ENCODE measurements around the gene PATZ1. TPM values are rescaled to one million over a fixed set of nuclear protein-coding genes. Genes with fewer than 3 reads are reported as not detected.

PATZ1 gene
- total RNA-seq, 1 experiment from 2014 or later, result 18.6 TPM

GRCh38 chr22:31326877-31327276 lies 19.3 kb downstream of the PATZ1 start:
- Histone ChIP-seq H3K27ac (ENCODE audit: low read length) (no peak overlapping the region), H3K27me3 (ENCODE audit: control insufficient read depth, insufficient read depth, low read length) (no peaks in the 10 kb centered on the region), H3K36me3 (ENCODE audit: control insufficient read depth, insufficient read depth, low read length) (no peaks in the 10 kb centered on the region), H3K4me1 (ENCODE audit: control insufficient read depth, insufficient read depth, low read length) (no peaks in the 10 kb centered on the region), H3K4me3 (ENCODE audit: low read depth in 2 of 2, low read length in 2 of 2) (no peak overlapping the region), H3K9me3 (ENCODE audit: control insufficient read depth, insufficient read depth, low read depth, low read length) (no peaks in the 10 kb centered on the region)
- no peak for TF ChIP-seq CTCF (IDR thresholded peaks at IDR 0.05)
- TF ChIP-seq TCF7L2 (IDR thresholded peaks at IDR 0.05; ENCODE audit: low read depth, low read length), result no peak
- no peak for TF ChIP-seq SIN3A (IDR thresholded peaks at IDR 0.05; ENCODE audit: borderline replicate concordance, insufficient read depth, low read depth, low read length)
- TF ChIP-seq REST (IDR thresholded peaks at IDR 0.05; ENCODE audit: insufficient read depth in 1 of 2, low read depth in 2 of 2, low read length in 1 of 2), result no peak
- TF ChIP-seq POLR2AphosphoS5 (IDR thresholded peaks at IDR 0.05; ENCODE audit: low read depth, low read length), result no peak
- in situ Hi-C loops (cut with HindIII; ENCODE audit: low pct_unique_long_range_greater_than_20kb, low sequenced_read_pairs), result no loop called here
- ATAC-seq, result no peak
- no peak for DNase-seq (ENCODE audit: low read depth, low spot score)
- ChIA-PET CTCF (no interaction called here), POLR2A (no interaction called here)
- BruUV-seq (replicated peaks), result no TSS peak
- intact Hi-C loops (cut with micrococcal nuclease; ENCODE audit: unreplicated experiment), result no loop called here

GRCh38 chr22:31323578-31324550 lies 22.3 kb downstream of the PATZ1 start:
- ChIA-PET POLR2A (interaction anchor here (0.7 kb wide), 1 partner anchor 199 kb away, joined by 3 read pairs; no protein-coding TSS in a partner anchor), CTCF (interaction anchor here (0.6 to 1.1 kb wide), 2 partner anchors 8 to 11 kb away, joined by 3 to 6 read pairs; no protein-coding TSS in a partner anchor)
- Histone ChIP-seq H3K4me3 (ENCODE audit: low read depth in 2 of 2, low read length in 2 of 2) (no peak overlapping the region), H3K27ac (ENCODE audit: low read length) (no peak overlapping the region), H3K27me3 (ENCODE audit: control insufficient read depth, insufficient read depth, low read length) (no peaks in the 10 kb centered on the region), H3K36me3 (ENCODE audit: control insufficient read depth, insufficient read depth, low read length) (no peaks in the 10 kb centered on the region), H3K4me1 (ENCODE audit: control insufficient read depth, insufficient read depth, low read length) (no peaks in the 10 kb centered on the region), H3K9me3 (ENCODE audit: control insufficient read depth, insufficient read depth, low read depth, low read length) (no peaks in the 10 kb centered on the region)
- TF ChIP-seq TCF7L2 (IDR thresholded peaks at IDR 0.05; ENCODE audit: low read depth, low read length) (no peak), SIN3A (IDR thresholded peaks at IDR 0.05; ENCODE audit: borderline replicate concordance, insufficient read depth, low read depth, low read length) (no peak), REST (IDR thresholded peaks at IDR 0.05; ENCODE audit: insufficient read depth in 1 of 2, low read depth in 2 of 2, low read length in 1 of 2) (no peak), POLR2AphosphoS5 (IDR thresholded peaks at IDR 0.05; ENCODE audit: low read depth, low read length) (no peak), CTCF (IDR thresholded peaks at IDR 0.05) (no peak)
- ATAC-seq (no peak), DNase-seq (ENCODE audit: low read depth, low spot score) (no peak)
- intact Hi-C loops (cut with micrococcal nuclease; ENCODE audit: unreplicated experiment) (no loop called here), in situ Hi-C loops (cut with HindIII; ENCODE audit: low pct_unique_long_range_greater_than_20kb, low sequenced_read_pairs) (no loop called here)
- BruUV-seq (replicated peaks), result no TSS peak

Data from Panc1 (cell line).